ENCODE measurements around the gene SEMA3C. TPM values are rescaled to one million over a fixed set of nuclear protein-coding genes. Genes with fewer than 3 reads are reported as not detected.

The SEMA3C gene
- polyA plus RNA-seq, 3 donors: 1.3 to 18.0 (median 16.5) TPM

- no peak overlapping the region for H3K27ac ChIP-seq (ENCODE audit: low read depth, low read length)
- 11 to 19% (median 14%) methylated on average over 5 of the region's 5 CpGs for WGBS, 3 donors
Observed at GRCh38 chr7:80699045-80699638, 219.7 kb downstream of the SEMA3C start.

Measured in adipose tissue (tissue), 3 donors.